ENCODE data around the gene SOX21. TPM values are rescaled to one million over a fixed set of nuclear protein-coding genes. Genes with fewer than 3 reads are reported as not detected.
"Not testable (repeated sequence)": the region's sequence is repeated elsewhere in the genome, so short reads cannot be mapped to it uniquely, and the experiment has no call there.

The SOX21 gene
- total RNA-seq, 2 donors from 2014 or later: not detected

DNA sequence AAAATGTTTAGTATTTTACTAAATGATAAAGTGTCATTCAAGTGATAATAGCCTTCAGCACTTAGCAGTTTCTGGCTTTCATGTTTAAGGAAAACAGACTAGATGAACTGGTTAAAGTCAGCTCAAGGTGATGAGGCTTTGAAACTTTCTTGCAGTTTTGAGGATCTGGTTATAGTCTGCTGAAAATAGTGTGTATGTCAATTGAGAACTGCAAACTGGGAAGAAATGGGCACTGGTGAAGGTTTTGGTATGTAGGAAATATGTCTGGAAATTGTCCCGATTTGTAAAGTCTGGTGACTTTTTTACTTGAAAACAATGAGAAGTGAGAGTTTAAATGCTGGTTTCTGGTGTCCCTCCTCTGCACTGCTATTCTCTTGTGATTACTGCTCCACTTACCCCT lies 36.8 kb upstream of the SOX21 start:
- H3K27ac ChIP-seq: no peak overlapping the region
- intact Hi-C loops (cut with DNase I): no loop called here
- no peaks in the 10 kb centered on the region for H3K4me1 ChIP-seq

GRCh38 chr13:94739235-94739634 lies 26.9 kb upstream of the SOX21 start:
- H3K4me3 ChIP-seq: no peak overlapping the region
- intact Hi-C loops (cut with DNase I): no loop called here
- H3K27ac ChIP-seq: no peak overlapping the region
- H3K27me3 ChIP-seq: no peaks in the 10 kb centered on the region
- H3K9ac ChIP-seq (ENCODE audit: low read depth in 2 of 2, low read length in 2 of 2): no peak overlapping the region
- H3K4me1 ChIP-seq: no peaks in the 10 kb centered on the region
- H3K9me3 ChIP-seq: no peaks in the 10 kb centered on the region
- TF ChIP-seq CTCF (IDR thresholded peaks at IDR 0.05): no peak
- H3K36me3 ChIP-seq: no peaks in the 10 kb centered on the region
- DNase-seq: no peak

More for the DNA sequence above, 36.8 kb upstream of the SOX21 start:
- TF ChIP-seq CTCF (IDR thresholded peaks at IDR 0.05): no peak
- H3K27me3 ChIP-seq: no peaks in the 10 kb centered on the region
- no peak overlapping the region for H3K9ac ChIP-seq (ENCODE audit: low read depth in 2 of 2, low read length in 2 of 2)
- H3K9me3 ChIP-seq: no peaks in the 10 kb centered on the region
- H3K4me3 ChIP-seq: no peak overlapping the region
- no peaks in the 10 kb centered on the region for H3K36me3 ChIP-seq
- no peak for DNase-seq

- Histone ChIP-seq H3K9ac (ENCODE audit: low read depth in 2 of 2, low read length in 2 of 2) (no peak overlapping the region), H3K27ac (no peak overlapping the region), H3K4me3 (no peak overlapping the region), H3K36me3 (no peaks in the 10 kb centered on the region), H3K4me1 (no peaks in the 10 kb centered on the region), H3K9me3 (no peaks in the 10 kb centered on the region), H3K27me3 (no peaks in the 10 kb centered on the region)
- DNase-seq: no peak
- intact Hi-C loops (cut with DNase I): no loop called here
- TF ChIP-seq CTCF (IDR thresholded peaks at IDR 0.05): no peak
Measured at GRCh38 chr13:94731028-94731427, 18.7 kb upstream of the SOX21 start.

- intact Hi-C loops (cut with DNase I); H3K27me3 ChIP-seq; H3K27ac ChIP-seq; H3K36me3 ChIP-seq; H3K4me1 ChIP-seq; H3K9ac ChIP-seq (ENCODE audit: low read depth in 2 of 2, low read length in 2 of 2); H3K4me3 ChIP-seq; H3K9me3 ChIP-seq; DNase-seq: not testable (repeated sequence)
Measured at GRCh38 chr13:94729941-94730340, 17.6 kb upstream of the SOX21 start.

- H3K27ac ChIP-seq: no peak overlapping the region
- H3K27me3 ChIP-seq: no peaks in the 10 kb centered on the region
- no peaks in the 10 kb centered on the region for H3K4me1 ChIP-seq
- H3K9ac ChIP-seq (ENCODE audit: low read depth in 2 of 2, low read length in 2 of 2): no peak overlapping the region
- TF ChIP-seq CTCF (IDR thresholded peaks at IDR 0.05): no peak
- DNase-seq: no peak
- H3K36me3 ChIP-seq: no peaks in the 10 kb centered on the region
- H3K9me3 ChIP-seq: no peaks in the 10 kb centered on the region
- intact Hi-C loops (cut with DNase I): no loop called here
- H3K4me3 ChIP-seq: no peak overlapping the region
Measured at GRCh38 chr13:94726425-94726824, 14.1 kb upstream of the SOX21 start.

GRCh38 chr13:94722609-94723345 lies 10.4 kb upstream of the SOX21 start:
- TF ChIP-seq CTCF (IDR thresholded peaks at IDR 0.05): no peak
- DNase-seq: no peak
- no peaks in the 10 kb centered on the region for H3K4me1 ChIP-seq
- no peaks in the 10 kb centered on the region for H3K36me3 ChIP-seq
- intact Hi-C loops (cut with DNase I): no loop called here
- no peak overlapping the region for H3K9ac ChIP-seq (ENCODE audit: low read depth in 2 of 2, low read length in 2 of 2)
- no peak overlapping the region for H3K4me3 ChIP-seq
- H3K27me3 ChIP-seq: no peaks in the 10 kb centered on the region
- no peaks in the 10 kb centered on the region for H3K9me3 ChIP-seq
- H3K27ac ChIP-seq: no peak overlapping the region

GRCh38 chr13:94718697-94719096 lies 6.4 kb upstream of the SOX21 start:
- H3K9ac ChIP-seq (ENCODE audit: low read depth in 2 of 2, low read length in 2 of 2); H3K36me3 ChIP-seq; DNase-seq; H3K4me3 ChIP-seq; H3K4me1 ChIP-seq; H3K9me3 ChIP-seq; intact Hi-C loops (cut with DNase I); H3K27ac ChIP-seq: not testable (repeated sequence)
- peaks cover 21% of the 10 kb centered on the region for H3K27me3 ChIP-seq

Measured in colonic mucosa (tissue), 4 donors.